Keratinocyte (primary cell): Measurements from ENCODE around the gene FIZ1. TPM values are rescaled to one million over a fixed set of nuclear protein-coding genes. Genes with fewer than 3 reads are reported as not detected.

Experiments used
- DNase-seq: peaks from one replicate; pipeline ENCODE4 v3.0.0-alpha.2; 2011; ENCODE audit warnings: low read depth, missing footprints, low spot score
- FAIRE-seq: peaks from 2 replicates; lab custom pipeline; 2011; peaks lifted over from hg19 to GRCh38; lab: Jason Lieb, UNC
- H2AFZ ChIP-seq: 2 replicates; pipeline ENCODE4 v1.6.0; 2012; ENCODE audit warnings: low read length, control low read depth, inconsistent platforms; ENCODE audit not compliant: control insufficient read depth
- H3K27ac ChIP-seq: 2 replicates; pipeline ENCODE4 v1.5.1; 2011; ENCODE audit warnings: low read length; ENCODE audit not compliant: control insufficient read depth, insufficient read depth
- H3K27me3 ChIP-seq: 3 replicates; pipeline ENCODE4 v1.6.0; 2011; ENCODE audit warnings: low read length; ENCODE audit not compliant: control insufficient read depth, insufficient read depth; ENCODE audit errors: extremely low read depth
- H3K36me3 ChIP-seq, 2 experiments: 2 replicates in 1 of 2; 3 replicates in 1 of 2; pipeline ENCODE4 v1.5.1; 2011; ENCODE audit warnings: low read length in 2 of 2, mild to moderate bottlenecking in 1 of 2; ENCODE audit not compliant: control insufficient read depth in 2 of 2, insufficient read depth in 2 of 2; ENCODE audit errors: extremely low read depth in 1 of 2
- H3K4me1 ChIP-seq: 3 replicates; pipeline ENCODE4 v1.5.1; 2011; ENCODE audit warnings: low read length; ENCODE audit not compliant: control insufficient read depth, insufficient read depth; ENCODE audit errors: extremely low read depth
- H3K4me2 ChIP-seq: 3 replicates; pipeline ENCODE4 v1.6.0; 2011; ENCODE audit warnings: low read depth, low read length; ENCODE audit not compliant: control insufficient read depth, insufficient read depth; ENCODE audit errors: extremely low read depth
- H3K4me3 ChIP-seq, 3 experiments: fragments of 200-600 bp in 1 of 3; sonication (generic) in 1 of 3; 2 replicates in 2 of 3; 3 replicates in 1 of 3; pipeline ENCODE4 v1.5.1; 2011 to 2016; ENCODE audit warnings: low read length in 3 of 3, mild to moderate bottlenecking in 3 of 3, control low read depth in 2 of 3, inconsistent platforms in 1 of 3, low read depth in 1 of 3, mixed read lengths in 1 of 3, mixed run types in 1 of 3, moderate library complexity in 1 of 3; ENCODE audit not compliant: control insufficient read depth in 2 of 3, insufficient read depth in 2 of 3; ENCODE audit errors: extremely low read depth in 1 of 3
- H3K79me2 ChIP-seq: 2 replicates; pipeline ENCODE4 v1.6.0; 2012; ENCODE audit warnings: low read length; ENCODE audit not compliant: control insufficient read depth, insufficient read depth
- H3K9ac ChIP-seq: 3 replicates; pipeline ENCODE4 v1.6.0; 2011; ENCODE audit warnings: low read length; ENCODE audit not compliant: control insufficient read depth, insufficient read depth; ENCODE audit errors: extremely low read depth
- H3K9me1 ChIP-seq: 3 replicates; pipeline ENCODE4 v1.6.0; 2011; ENCODE audit warnings: low read length; ENCODE audit not compliant: control insufficient read depth, insufficient read depth; ENCODE audit errors: extremely low read depth
- H3K9me3 ChIP-seq: 2 replicates; pipeline ENCODE4 v1.5.1; 2012; ENCODE audit warnings: low read depth, low read length; ENCODE audit not compliant: control insufficient read depth
- H4K20me1 ChIP-seq: 3 replicates; pipeline ENCODE4 v1.6.0; 2011; ENCODE audit warnings: low read length; ENCODE audit not compliant: control insufficient read depth, insufficient read depth; ENCODE audit errors: extremely low read depth
- EZH2 ChIP-seq: IDR thresholded peaks from one replicate; pipeline ENCODE4 v1.6.1; 2012; ENCODE audit warnings: inconsistent platforms, mild to moderate bottlenecking, low read length, moderate library complexity
- dilution Hi-C: fragments of 300-500 bp; cut with MboI; formaldehyde crosslinking; loops from one replicate; pipeline ENCODE4 v1.7.0; 2020; ENCODE audit warnings: low sequenced_read_pairs; ENCODE audit not compliant: extremely low pct_ligation_motif_present
- polyA plus RNA-seq, 5 experiments: library from polyadenylated mRNA; depleted of rRNA in 3 of 5; stranded (reverse) in 3 of 5; stranded (forward) in 1 of 5; unstranded in 1 of 5; fragments of >200 nt; gene quantifications; 1 replicate in 1 of 5; 2 replicates in 3 of 5; 3 replicates in 1 of 5; pipeline versions ENCODE4 v1.2.1 to v1.2.3, GENCODE V29; 2011 to 2012; ENCODE audit warnings: missing spikeins in 2 of 5, low read depth in 1 of 5, low replicate concordance in 1 of 5
- TF ChIP-seq, protein P1 (sequence below), 3 experiments: IDR thresholded peaks in 1 of 3; conservative IDR thresholded peaks in 1 of 3; optimal IDR thresholded peaks in 1 of 3; 2 replicates in 2 of 3; 3 replicates in 1 of 3; pipeline versions ENCODE3 to v1.5.1; 2011; ENCODE audit warnings: low read length in 3 of 3, mild to moderate bottlenecking in 3 of 3, moderate library complexity in 2 of 3, control low read depth in 1 of 3, inconsistent platforms in 1 of 3; ENCODE audit not compliant: insufficient read depth in 2 of 3; ENCODE audit errors: extremely low read depth in 1 of 3

The FIZ1 gene
- polyA plus RNA-seq, 1 donor (not counting 4 experiments of a cell fraction or from before 2014, with no cell fraction given): 2.7 TPM

DNA sequence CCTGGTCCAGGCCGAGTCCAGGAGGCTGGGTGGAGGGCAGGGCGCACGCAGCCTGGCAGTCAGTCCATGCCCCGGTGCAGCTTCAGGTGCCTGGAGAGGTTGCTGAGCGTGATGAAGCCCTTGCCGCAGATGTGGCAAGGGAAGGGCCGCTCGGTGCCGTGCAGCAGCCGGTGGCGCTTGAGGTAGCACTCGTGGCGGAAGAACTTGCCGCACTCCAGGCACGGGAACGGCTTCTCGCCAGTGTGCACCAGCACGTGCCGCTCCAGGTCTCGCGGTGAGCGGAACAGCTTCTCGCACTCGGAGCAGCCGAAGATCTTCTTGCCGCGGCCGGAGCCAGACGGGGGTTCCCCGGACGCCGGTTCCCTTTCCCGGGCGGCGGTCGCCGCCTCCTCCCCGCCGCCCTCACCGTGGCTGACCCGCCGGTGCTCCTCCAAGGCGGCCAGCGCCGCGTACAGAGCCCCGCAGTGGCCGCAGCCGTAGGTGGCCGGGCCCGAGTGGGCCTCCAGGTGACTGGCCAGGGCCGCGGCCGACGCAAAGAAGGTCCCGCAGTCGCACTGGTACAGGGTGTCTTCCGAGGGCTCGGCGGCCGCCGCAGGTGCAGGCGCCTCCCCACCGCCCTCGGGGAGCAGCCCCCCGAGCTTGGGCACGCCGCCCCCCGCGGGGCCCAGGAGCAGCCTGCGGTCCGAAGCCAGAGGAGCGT, 6.8 kb downstream of the FIZ1 start:
- Histone ChIP-seq H3K9me3 (no peaks in the 10 kb centered on the region), H4K20me1 (no peaks in the 10 kb centered on the region), H3K27ac (no peak overlapping the region), H2AFZ (no peak overlapping the region), H3K9ac (no peak overlapping the region), H3K9me1 (no peaks in the 10 kb centered on the region), H3K79me2 (no peaks in the 10 kb centered on the region), H3K4me1 (peaks cover under 1% of the 10 kb centered on the region), H3K4me3 (no peak overlapping the region), H3K27me3 (no peaks in the 10 kb centered on the region), H3K4me2 (no peak overlapping the region), H3K36me3 (peaks cover 5 to 13% of the 10 kb centered on the region in 2 experiments)
- no peak for TF ChIP-seq EZH2
- TF ChIP-seq, protein P1, sequence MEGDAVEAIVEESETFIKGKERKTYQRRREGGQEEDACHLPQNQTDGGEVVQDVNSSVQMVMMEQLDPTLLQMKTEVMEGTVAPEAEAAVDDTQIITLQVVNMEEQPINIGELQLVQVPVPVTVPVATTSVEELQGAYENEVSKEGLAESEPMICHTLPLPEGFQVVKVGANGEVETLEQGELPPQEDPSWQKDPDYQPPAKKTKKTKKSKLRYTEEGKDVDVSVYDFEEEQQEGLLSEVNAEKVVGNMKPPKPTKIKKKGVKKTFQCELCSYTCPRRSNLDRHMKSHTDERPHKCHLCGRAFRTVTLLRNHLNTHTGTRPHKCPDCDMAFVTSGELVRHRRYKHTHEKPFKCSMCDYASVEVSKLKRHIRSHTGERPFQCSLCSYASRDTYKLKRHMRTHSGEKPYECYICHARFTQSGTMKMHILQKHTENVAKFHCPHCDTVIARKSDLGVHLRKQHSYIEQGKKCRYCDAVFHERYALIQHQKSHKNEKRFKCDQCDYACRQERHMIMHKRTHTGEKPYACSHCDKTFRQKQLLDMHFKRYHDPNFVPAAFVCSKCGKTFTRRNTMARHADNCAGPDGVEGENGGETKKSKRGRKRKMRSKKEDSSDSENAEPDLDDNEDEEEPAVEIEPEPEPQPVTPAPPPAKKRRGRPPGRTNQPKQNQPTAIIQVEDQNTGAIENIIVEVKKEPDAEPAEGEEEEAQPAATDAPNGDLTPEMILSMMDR (optimal IDR thresholded peaks at IDR 0.05 in 1 of 3, IDR thresholded peaks at IDR 0.05 in 1 of 3, conservative IDR thresholded peaks at IDR 0.05 in 1 of 3; ENCODE audit: extremely low read depth in 1 of 3, insufficient read depth in 2 of 3, low read length in 3 of 3): no peak
- dilution Hi-C loops: no loop called here
- DNase-seq: no peak
- FAIRE-seq: no peak

DNA sequence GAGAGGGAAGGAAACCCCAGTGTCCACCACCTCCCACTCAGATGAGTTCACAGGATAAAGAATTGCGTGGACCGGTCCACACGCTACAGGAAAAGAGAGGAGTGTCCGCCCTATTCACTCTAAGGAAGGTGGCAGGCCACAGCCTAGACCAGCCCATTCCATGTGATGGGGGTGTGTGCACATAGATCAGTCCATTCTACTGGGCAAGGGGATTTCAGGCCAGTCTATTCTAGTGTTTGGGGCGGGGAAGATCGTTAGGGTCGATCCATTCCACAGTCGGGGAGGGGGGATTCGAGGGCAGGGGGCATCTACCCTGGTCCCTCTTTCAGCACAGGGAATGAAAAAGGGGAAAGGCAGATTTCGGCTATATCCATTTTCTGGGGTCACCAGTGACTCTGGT, 7.8 kb downstream of the FIZ1 start:
- Histone ChIP-seq H3K27ac (no peak overlapping the region), H3K9ac (no peak overlapping the region), H3K4me3 (no peak overlapping the region), H3K9me3 (no peaks in the 10 kb centered on the region), H2AFZ (no peak overlapping the region), H3K4me1 (peaks cover 9% of the 10 kb centered on the region), H3K27me3 (no peaks in the 10 kb centered on the region), H3K36me3 (peaks cover 0 to 13% of the 10 kb centered on the region in 2 experiments), H4K20me1 (no peaks in the 10 kb centered on the region), H3K9me1 (no peaks in the 10 kb centered on the region), H3K4me2 (no peak overlapping the region), H3K79me2 (no peaks in the 10 kb centered on the region)
- no peak for FAIRE-seq
- dilution Hi-C loops: no loop called here
- TF ChIP-seq, protein P1 (optimal IDR thresholded peaks at IDR 0.05 in 1 of 3, IDR thresholded peaks at IDR 0.05 in 1 of 3, conservative IDR thresholded peaks at IDR 0.05 in 1 of 3; ENCODE audit: extremely low read depth in 1 of 3, insufficient read depth in 2 of 3, low read length in 3 of 3): no peak
- TF ChIP-seq EZH2: no peak
- DNase-seq: no peak
